Esophagus squamous epithelium (tissue), 4 donors: ENCODE data around the gene PDZRN3.

Experiments used
- CTCF ChIP-seq, 6 experiments: fragments of 450-650 bp in 4 of 6; fragments of 200-600 bp in 2 of 6; sonication (generic) in 2 of 6; IDR thresholded peaks; one replicate each; pipeline ENCODE4 v1.5.1; 2016 to 2019; ENCODE audit warnings: antibody characterized with exemption in 6 of 6, mild to moderate bottlenecking in 4 of 6, moderate library complexity in 4 of 6
- POLR2A ChIP-seq, 4 donors: fragments of 450-650 bp; IDR thresholded peaks; one replicate each; pipeline ENCODE4 v1.6.1; 2017; ENCODE audit warnings: antibody characterized with exemption in 4 of 4, mild to moderate bottlenecking in 4 of 4, moderate library complexity in 3 of 4

- TF ChIP-seq CTCF (IDR thresholded peaks at IDR 0.05), result no peak
- no peak for TF ChIP-seq POLR2A (IDR thresholded peaks at IDR 0.05)
These were observed 65.0 kb downstream of the PDZRN3 start for GRCh38 chr3:73559749-73560148.
